Ovary (tissue), 3 donors: ENCODE data around the gene PPP2R2C.

Experiments used
- POLR2A ChIP-seq: fragments of 450-650 bp; IDR thresholded peaks from one replicate; pipeline ENCODE4 v1.6.1; 2017; ENCODE audit warnings: antibody characterized with exemption, mild to moderate bottlenecking, moderate library complexity
- TF ChIP-seq, protein P1 (sequence below), 3 donors: fragments of 450-650 bp in 2 of 3; fragments of 200-600 bp in 1 of 3; IDR thresholded peaks; one replicate each; pipeline versions ENCODE4 v1.5.1 to v1.8.0; 2016 to 2022; ENCODE audit warnings: antibody characterized with exemption in 3 of 3, mild to moderate bottlenecking in 1 of 3
- donor health status: DM: no; HTN: no; CAD: no.

DNA sequence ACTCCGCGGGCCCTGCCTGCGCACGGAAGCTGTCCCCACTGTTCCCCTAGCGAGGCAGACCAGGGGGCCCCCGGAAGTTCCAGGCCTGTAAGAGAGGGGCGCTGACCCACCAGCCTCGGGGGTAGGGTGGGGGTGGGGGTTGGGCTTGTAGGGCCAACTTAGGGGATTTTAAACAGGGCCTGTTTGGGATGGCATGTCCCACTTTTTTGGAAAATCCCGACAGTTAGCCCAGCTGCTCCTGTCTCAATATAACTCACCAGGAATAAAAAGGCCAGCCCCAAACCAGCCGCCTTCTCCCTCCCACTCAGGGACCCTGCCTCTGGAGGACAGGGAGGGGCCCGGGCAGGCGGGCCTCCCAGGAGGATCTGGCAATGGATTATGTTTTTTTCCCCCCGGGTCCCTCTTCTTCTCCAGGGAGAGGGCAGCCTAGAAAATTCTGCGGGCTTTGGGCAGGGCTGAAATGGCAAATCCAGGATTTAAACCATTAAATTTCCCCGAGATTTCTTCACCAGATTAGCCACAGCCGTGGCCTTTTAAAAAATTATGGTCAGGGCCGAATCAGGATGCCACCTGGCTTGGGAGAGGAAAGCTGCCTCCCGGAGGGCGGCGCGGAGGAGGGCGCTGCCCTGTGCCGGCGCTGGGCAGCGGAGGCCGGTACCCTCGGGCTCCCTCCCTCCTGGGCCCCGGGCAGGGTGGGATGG is 957 bp downstream of the PPP2R2C start:
- TF ChIP-seq POLR2A: no peak
- TF ChIP-seq, protein P1, sequence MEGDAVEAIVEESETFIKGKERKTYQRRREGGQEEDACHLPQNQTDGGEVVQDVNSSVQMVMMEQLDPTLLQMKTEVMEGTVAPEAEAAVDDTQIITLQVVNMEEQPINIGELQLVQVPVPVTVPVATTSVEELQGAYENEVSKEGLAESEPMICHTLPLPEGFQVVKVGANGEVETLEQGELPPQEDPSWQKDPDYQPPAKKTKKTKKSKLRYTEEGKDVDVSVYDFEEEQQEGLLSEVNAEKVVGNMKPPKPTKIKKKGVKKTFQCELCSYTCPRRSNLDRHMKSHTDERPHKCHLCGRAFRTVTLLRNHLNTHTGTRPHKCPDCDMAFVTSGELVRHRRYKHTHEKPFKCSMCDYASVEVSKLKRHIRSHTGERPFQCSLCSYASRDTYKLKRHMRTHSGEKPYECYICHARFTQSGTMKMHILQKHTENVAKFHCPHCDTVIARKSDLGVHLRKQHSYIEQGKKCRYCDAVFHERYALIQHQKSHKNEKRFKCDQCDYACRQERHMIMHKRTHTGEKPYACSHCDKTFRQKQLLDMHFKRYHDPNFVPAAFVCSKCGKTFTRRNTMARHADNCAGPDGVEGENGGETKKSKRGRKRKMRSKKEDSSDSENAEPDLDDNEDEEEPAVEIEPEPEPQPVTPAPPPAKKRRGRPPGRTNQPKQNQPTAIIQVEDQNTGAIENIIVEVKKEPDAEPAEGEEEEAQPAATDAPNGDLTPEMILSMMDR (IDR thresholded peaks at IDR 0.05): no peak
